NAMALWA (cell line): ENCODE results near the gene ADAMTS13.

Experiments
- DNase-seq: peaks from one replicate; pipeline ENCODE4 v3.0.0-alpha.2; 2015; ENCODE audit warnings: low spot score

The ADAMTS13 gene

DNA sequence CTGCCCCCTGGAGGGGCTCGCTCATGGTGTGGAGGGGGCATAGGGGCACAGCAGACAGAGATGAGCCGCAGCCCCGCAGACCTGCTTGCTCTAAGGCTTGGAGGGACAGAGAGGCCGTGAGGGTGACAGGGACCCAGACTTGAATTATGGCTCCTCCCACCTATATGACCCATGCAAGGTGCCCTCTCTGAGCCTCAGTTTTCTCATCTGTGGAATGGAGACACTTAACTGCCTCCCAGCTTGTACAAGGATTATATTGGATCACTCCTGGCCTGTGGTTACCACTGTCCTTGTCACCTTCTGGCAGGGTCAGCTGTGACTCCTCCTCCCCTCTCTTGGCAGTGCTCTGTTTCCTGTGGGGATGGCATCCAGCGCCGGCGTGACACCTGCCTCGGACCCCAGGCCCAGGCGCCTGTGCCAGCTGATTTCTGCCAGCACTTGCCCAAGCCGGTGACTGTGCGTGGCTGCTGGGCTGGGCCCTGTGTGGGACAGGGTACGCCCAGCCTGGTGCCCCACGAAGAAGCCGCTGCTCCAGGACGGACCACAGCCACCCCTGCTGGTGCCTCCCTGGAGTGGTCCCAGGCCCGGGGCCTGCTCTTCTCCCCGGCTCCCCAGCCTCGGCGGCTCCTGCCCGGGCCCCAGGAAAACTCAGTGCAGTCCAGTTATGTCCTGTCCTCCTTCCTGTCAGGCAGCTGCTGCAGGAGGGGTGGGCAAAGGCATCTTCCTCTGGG is 32.9 kb downstream of the ADAMTS13 start:
- no peak for DNase-seq

- DNase-seq: no peak
These were observed 33.8 kb downstream of the ADAMTS13 start for GRCh38 chr9:133455936-133456335.

- DNase-seq: no peak
These were observed 34.2 kb downstream of the ADAMTS13 start for GRCh38 chr9:133456409-133456808.

DNA sequence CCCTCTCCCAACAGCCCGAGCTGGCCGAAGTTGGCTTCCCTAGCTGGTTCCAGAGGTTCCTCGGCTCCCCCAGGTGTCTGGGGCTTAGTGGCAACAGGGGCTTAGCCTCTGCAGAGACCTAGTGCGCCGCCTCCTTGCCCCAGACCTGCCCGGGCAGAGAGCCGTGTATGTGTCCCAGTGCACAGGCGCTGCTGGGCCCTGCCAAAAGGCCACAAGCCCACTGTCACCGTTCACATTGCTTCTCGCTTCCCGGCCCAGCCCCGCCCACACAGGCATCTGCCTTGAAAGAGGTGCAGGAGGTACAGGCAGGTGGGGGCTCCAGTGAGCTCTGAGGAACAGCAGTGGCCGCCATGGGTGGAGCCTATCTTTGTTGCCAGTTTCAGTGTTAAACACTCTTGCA is 35.1 kb downstream of the ADAMTS13 start:
- no peak for DNase-seq

DNA sequence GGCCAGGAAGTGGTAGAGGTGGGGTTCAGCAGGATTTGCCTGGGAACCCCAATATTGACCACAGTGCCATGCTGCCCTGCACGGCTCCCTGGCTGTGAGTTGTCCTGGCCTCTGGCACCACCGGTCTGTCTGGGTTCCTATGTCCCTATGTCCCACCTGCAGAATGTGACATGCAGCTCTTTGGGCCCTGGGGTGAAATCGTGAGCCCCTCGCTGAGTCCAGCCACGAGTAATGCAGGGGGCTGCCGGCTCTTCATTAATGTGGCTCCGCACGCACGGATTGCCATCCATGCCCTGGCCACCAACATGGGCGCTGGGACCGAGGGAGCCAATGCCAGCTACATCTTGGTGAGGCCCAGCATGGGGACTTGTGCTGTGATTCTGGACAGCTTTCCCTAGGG is 35.6 kb downstream of the ADAMTS13 start:
- DNase-seq: no peak

DNA sequence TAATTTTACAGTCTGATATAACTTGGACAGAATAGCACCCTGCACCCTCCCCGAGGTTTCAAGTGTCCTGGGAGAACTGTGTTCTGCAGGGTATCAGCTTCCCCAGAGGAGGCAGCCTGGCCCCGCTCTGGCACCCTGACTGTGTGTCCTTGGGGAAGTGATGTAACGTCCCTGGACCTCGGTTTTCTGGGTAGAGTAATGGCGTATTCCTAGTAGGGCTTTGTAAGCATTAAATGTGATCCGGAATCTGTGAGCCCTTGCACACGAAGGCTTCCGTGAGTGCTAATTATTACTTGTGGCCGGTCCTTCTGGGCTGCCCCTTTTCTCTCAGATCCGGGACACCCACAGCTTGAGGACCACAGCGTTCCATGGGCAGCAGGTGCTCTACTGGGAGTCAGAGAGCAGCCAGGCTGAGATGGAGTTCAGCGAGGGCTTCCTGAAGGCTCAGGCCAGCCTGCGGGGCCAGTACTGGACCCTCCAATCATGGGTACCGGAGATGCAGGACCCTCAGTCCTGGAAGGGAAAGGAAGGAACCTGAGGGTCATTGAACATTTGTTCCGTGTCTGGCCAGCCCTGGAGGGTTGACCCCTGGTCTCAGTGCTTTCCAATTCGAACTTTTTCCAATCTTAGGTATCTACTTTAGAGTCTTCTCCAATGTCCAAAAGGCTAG is 36.6 kb downstream of the ADAMTS13 start:
- DNase-seq: no peak

GRCh38 chr9:133459476-133460404 is 37.6 kb downstream of the ADAMTS13 start, which contains the start of gene CACFD1:
Gene CACFD1 (plus strand): TSS chr9:133459978. CDS start chr9:133460067, 89 bp downstream.
- peak; percentile 97 for DNase-seq

DNA sequence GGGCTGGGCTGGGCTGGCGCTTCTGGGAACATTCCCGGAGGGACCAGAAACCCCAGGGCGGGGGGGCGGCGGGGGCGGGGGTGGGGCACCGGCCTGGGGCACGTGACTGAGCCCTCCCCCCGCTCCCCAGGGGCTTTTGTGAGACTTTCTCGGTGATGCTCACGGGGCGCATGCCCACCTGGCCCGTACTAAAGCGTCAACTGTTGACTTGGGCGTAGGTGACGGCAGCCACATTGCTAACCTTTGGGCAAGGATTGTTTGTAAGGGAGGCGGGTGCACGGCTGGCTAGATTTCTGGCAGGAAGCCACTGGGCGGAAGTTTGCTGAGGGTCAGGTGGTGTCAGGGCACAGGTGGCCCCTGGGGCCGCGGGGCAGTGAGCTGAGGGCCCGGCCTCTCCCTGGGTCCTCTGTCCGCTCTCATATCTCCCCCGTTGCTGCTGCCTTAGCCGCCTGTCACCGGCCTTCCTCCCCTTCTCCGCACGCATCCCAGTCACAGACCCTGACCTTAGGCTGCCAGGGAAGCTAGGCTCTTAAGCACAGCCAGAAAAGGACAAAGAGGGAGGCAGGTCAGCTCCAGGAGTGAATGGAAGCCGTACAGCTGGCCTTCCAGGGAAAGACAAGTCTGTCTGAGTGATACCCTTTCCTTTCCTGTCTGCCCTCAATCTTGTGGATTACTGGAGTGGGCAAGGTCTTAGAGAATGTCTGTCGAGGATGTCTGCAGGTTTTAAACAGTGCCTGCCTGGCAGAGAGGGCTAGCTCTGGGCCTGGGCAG is 38.4 kb downstream of the ADAMTS13 start:
- DNase-seq: peak; percentile 86

- DNase-seq: no peak
These were observed 39.8 kb downstream of the ADAMTS13 start for GRCh38 chr9:133461975-133462374.

DNA sequence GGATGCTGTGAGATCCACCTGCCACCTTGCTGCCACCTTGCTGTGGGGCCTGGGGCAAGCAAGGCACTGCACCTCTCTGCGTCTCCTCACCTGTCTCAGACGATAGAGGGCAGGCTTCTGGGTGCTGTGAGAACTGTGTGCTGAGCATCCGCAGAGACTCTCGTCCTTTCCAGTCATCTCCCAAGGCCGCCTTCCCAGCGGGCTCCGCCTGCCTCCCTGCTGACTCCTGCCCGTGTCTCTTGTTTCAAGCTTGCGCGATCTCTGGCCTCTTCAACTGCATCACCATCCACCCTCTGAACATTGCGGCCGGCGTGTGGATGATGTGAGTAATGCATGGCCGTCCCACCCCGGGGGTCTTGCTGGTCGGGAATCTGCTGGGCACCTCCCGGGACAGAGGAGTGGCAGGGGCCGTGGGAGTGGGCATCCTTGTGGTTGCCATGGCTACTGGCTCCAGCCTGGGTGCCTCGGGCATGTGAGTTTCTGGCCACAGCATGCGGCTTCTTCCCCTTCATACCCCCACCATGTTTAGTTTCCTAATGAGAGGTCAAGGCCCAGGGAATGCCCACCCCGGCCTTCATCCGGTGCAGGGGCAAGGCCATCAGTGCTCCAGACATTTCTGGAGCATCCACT is 41.2 kb downstream of the ADAMTS13 start:
- no peak for DNase-seq

DNA sequence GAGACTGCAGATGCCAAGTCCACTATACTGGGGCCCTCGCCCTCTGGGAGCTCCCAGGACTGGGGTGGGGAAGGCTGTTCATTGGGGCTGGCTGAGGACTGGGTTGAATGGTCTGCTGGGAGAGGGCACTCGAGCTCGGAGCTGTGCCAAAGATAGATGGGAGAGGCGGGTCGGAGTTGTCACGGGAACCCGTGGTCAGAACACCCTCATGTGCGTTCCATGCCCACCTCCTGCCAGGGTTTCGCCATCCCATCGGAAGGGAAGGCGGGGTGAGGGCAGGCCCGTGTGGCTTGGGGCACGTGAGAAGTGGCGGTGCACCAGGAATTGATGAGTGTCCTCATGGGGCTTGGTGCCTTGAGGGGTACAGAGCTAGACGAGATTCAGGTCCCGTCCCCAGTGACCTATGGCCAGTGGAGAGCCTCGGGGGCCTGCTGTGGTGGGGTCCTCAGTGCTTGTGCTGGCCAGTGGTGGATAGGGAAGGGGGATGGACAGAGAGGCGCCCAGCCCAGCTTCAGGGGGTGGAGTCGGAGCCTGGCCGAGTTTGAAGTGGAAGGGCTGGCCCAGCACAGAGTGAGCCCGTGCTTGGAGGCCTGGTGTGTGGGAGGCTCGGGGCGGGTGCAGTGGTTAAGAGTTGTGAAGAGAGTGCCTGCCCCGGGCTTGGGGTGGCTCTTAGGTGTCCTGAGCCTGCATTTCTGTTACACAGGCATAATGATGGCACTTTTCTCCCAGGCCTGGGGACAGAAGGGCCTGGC is 41.9 kb downstream of the ADAMTS13 start:
- no peak for DNase-seq

- no peak for DNase-seq
These were observed 42.5 kb downstream of the ADAMTS13 start for GRCh38 chr9:133464638-133465037.

GRCh38 chr9:133465984-133466383 is 43.8 kb downstream of the ADAMTS13 start:
- no peak for DNase-seq

DNA sequence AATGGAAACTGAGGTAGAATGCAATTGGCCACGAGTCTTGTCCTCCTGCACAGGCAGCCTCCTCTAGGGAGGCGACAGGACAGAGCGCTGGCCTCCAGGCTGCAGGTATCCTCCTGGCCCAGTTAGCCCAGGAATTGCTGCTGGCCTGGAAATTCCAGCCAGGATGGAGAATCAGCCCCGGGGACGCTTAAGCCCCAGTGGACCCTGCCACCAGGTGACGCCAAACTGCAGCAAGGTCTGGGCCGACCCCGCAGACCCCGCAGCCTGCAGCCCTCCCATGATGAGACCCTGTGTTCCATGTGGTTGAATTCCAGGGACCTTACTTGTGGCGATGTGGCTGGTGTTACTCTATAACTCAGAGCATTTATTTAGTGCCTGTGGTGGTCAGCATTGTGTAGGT is 44.9 kb downstream of the ADAMTS13 start:
- no peak for DNase-seq

DNA sequence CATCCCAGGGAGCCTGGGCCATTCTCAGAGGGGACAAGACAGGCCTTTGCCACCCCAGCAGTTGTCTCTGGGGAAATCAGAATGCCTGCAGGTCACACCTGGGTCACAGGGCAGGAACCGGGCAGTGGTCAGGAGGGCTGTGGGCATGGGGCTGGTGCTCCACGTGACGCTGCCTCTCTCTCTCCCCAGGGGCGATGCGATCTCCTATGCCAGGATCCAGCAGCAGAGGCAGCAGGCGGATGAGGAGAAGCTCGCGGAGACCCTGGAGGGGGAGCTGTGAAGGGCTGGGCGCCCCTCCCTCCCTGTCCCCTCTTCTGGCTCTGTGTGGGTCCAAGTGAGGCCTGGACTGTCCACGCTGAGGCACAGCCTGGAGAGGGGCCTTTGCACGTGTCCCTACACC is 46.2 kb downstream of the ADAMTS13 start:
- DNase-seq: no peak

- DNase-seq: no peak
These were observed 46.7 kb downstream of the ADAMTS13 start for GRCh38 chr9:133468777-133469421.

GRCh38 chr9:133470427-133470924 is 48.3 kb downstream of the ADAMTS13 start:
- DNase-seq: no peak

DNA sequence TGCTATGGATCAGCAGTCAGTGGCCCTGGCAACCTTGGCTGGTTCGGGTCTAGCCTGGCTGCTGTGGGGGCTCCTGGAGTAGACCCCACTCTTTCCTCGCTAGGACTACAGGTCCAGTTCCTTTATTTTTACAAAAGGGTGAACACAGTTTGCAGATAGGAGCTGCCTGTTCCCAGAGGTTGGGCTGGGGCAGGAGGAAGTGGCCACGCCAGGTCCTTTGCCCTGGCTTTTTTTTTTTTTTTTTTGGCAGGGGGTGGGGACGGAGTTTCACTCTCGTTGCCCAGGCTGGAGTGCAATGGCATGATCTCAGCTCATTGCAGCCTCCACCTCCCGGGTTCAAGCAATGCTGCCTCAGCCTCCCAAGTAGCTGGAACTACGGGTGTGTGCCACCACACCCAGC is 48.8 kb downstream of the ADAMTS13 start:
- DNase-seq: no peak

GRCh38 chr9:133471551-133472276 is 49.5 kb downstream of the ADAMTS13 start:
- no peak for DNase-seq
